MCF 10A (cell line): ENCODE data around the gene CCN5. TPM values are rescaled to one million over a fixed set of nuclear protein-coding genes. Genes with fewer than 3 reads are reported as not detected.

Experiments
- BruUV-seq: library from RNA; stranded (reverse); fragments of 400-500 nt; replicated peaks from 2 replicates; lab custom pipeline; 2021; lab: Mats Ljungman, UMichigan
- CTCF ChIA-PET: fragments of 300-600 bp; sonication (Branson Sonifier 250); formaldehyde crosslinking; extraction: SDS; loops from one replicate; lab custom pipeline; 2021; ENCODE audit warnings: antibody characterized with exemption, inconsistent platforms; lab: Yijun Ruan, JAX
- POLR2A ChIA-PET: fragments of 300-600, 350-650 bp; sonication (Branson Sonifier 250); formaldehyde crosslinking; extraction: SDS; loops from one replicate; lab custom pipeline; 2020; ENCODE audit warnings: antibody characterized with exemption, inconsistent platforms; lab: Yijun Ruan, JAX
- DNase-seq: peaks from one replicate; pipeline ENCODE4 v3.0.0-alpha.2; 2018; ENCODE audit not compliant: unreplicated experiment
- H3K27ac Mint-ChIP-seq: one replicate; pipeline ENCODE4 v1.8.0; 2022; ENCODE audit warnings: mild to moderate bottlenecking, low read depth, mixed read lengths; ENCODE audit not compliant: unreplicated experiment
- H3K27me3 Mint-ChIP-seq: one replicate; pipeline ENCODE4 v1.8.0; 2022; ENCODE audit warnings: mixed read lengths; ENCODE audit not compliant: insufficient read depth, unreplicated experiment
- H3K36me3 Mint-ChIP-seq: one replicate; pipeline ENCODE4 v1.8.0; 2022; ENCODE audit warnings: mild to moderate bottlenecking, moderate library complexity, mixed read lengths; ENCODE audit not compliant: insufficient read depth, unreplicated experiment
- H3K4me1 Mint-ChIP-seq: one replicate; pipeline ENCODE4 v1.8.0; 2022; ENCODE audit warnings: mixed read lengths; ENCODE audit not compliant: insufficient read depth, unreplicated experiment
- H3K4me3 Mint-ChIP-seq: one replicate; pipeline ENCODE4 v1.8.0; 2022; ENCODE audit warnings: mild to moderate bottlenecking, moderate library complexity, mixed read lengths; ENCODE audit not compliant: unreplicated experiment
- H3K9me3 Mint-ChIP-seq: one replicate; pipeline ENCODE4 v1.8.0; 2022; ENCODE audit warnings: mixed read lengths; ENCODE audit not compliant: unreplicated experiment
- intact Hi-C: fragments of 100-400 bp; cut with micrococcal nuclease; formaldehyde crosslinking; loops from 2 replicates; pipeline ENCODE4 v1.14.1; 2022
- total RNA-seq: library from RNA; stranded (reverse); gene quantifications from 2 replicates; pipeline ENCODE4 v1.2.3, GENCODE V29; 2022
- TF ChIP-seq, protein P1 (sequence below): fragments of 200-600 bp; IDR thresholded peaks from one replicate; pipeline ENCODE4 v1.8.0; 2022; ENCODE audit warnings: antibody characterized with exemption, mild to moderate bottlenecking; ENCODE audit not compliant: unreplicated experiment

Gene CCN5
- total RNA-seq, 1 experiment from 2014 or later = 1.4 TPM

DNA sequence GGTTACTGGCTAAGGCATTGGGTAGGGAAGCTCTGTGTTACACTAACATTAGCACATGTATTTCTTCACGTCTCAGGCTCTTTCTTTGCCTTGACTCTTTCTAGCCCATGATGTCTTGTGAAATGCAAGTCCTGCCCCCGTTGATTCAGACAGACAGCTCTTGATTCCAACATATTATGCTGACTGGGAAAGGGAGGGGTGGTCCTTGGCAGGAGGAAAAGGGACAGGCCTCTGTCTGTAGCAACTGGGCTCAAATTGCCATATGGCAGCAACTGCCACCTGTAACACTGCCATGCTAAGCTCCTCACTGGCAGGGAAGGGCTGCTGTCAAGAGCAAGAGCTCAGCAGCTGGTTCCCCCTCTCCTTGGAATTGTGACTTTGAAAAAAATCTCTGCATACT, 24.8 kb downstream of the CCN5 start:
- Mint-ChIP-seq H3K27ac (no peak overlapping the region), H3K4me3 (no peak overlapping the region), H3K27me3 (peaks cover 39% of the 10 kb centered on the region), H3K9me3 (peaks cover 7% of the 10 kb centered on the region), H3K36me3 (peaks cover 5% of the 10 kb centered on the region), H3K4me1 (peaks cover 18% of the 10 kb centered on the region)
- CTCF ChIA-PET = interaction anchor here (0.6 to 6.2 kb wide), 3 partner anchors 7 to 526 kb away, joined by 4 to 72 read pairs (median 23); partner anchors contain the start of gene KCNK15
- POLR2A ChIA-PET = interaction anchor here (0.6 to 0.7 kb wide), 3 partner anchors 16 to 233 kb away, joined by 3 to 4 read pairs (median 4); no protein-coding TSS in a partner anchor
- intact Hi-C loops = loop anchor here (10.0 kb wide), 1 partner anchor 215 kb away; the partner anchor contains the start of gene SERINC3
- TF ChIP-seq, protein P1, sequence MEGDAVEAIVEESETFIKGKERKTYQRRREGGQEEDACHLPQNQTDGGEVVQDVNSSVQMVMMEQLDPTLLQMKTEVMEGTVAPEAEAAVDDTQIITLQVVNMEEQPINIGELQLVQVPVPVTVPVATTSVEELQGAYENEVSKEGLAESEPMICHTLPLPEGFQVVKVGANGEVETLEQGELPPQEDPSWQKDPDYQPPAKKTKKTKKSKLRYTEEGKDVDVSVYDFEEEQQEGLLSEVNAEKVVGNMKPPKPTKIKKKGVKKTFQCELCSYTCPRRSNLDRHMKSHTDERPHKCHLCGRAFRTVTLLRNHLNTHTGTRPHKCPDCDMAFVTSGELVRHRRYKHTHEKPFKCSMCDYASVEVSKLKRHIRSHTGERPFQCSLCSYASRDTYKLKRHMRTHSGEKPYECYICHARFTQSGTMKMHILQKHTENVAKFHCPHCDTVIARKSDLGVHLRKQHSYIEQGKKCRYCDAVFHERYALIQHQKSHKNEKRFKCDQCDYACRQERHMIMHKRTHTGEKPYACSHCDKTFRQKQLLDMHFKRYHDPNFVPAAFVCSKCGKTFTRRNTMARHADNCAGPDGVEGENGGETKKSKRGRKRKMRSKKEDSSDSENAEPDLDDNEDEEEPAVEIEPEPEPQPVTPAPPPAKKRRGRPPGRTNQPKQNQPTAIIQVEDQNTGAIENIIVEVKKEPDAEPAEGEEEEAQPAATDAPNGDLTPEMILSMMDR = no peak
- no TSS peak for BruUV-seq
- no peak for DNase-seq

DNA sequence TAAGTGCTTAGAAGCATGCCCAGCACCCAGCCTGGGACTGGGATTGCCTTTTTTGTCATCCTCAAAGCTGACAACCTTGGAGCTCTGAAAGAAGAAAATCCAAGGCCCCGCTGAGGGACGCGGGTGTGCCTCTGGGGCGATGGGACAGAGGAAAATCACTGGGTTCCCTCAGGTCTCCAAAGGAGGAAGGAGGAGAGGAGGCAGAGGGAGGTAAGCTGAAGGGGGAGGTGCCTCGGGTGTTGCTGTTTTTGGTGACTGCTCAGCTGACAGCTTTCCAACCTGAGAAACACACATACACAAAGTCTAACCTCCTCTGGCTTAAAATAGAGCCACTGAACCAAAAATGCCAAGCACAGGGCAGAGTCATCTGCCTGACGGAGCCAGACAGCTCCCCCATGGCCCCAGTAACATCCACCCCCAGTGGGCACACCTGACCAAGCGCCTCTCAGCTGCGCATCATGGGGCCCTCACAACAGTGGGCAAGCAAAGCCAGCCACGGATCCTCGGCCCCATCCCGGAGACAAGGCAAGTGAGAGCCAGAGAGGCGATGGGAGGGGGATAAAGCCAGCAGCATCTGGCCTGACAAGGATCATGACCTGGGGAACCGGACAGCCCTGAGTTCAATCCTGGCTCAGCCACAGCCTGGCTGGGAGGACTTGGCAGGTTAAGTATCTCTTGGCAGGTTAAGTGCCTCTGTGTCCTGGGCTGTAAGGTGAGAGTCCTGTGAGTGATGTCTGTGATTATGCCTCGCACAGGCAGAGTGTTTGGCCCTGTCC, 27.3 kb downstream of the CCN5 start:
- DNase-seq = no peak
- H3K27ac Mint-ChIP-seq = no peak overlapping the region
- H3K36me3 Mint-ChIP-seq = no peaks in the 10 kb centered on the region
- ChIA-PET POLR2A (interaction anchor here (0.6 to 0.8 kb wide), 2 partner anchors 11 to 24 kb away, joined by 3 read pairs; no protein-coding TSS in a partner anchor), CTCF (interaction anchor here (0.6 to 6.2 kb wide), 6 partner anchors 8 to 58 kb away, joined by 3 to 72 read pairs (median 5); no protein-coding TSS in a partner anchor)
- no TSS peak for BruUV-seq
- no peak overlapping the region for H3K4me3 Mint-ChIP-seq
- intact Hi-C loops = no loop called here
- H3K4me1 Mint-ChIP-seq = peaks cover 21% of the 10 kb centered on the region
- TF ChIP-seq, protein P1 = no peak
- H3K27me3 Mint-ChIP-seq = peaks cover 47% of the 10 kb centered on the region
- H3K9me3 Mint-ChIP-seq = no peaks in the 10 kb centered on the region

DNA sequence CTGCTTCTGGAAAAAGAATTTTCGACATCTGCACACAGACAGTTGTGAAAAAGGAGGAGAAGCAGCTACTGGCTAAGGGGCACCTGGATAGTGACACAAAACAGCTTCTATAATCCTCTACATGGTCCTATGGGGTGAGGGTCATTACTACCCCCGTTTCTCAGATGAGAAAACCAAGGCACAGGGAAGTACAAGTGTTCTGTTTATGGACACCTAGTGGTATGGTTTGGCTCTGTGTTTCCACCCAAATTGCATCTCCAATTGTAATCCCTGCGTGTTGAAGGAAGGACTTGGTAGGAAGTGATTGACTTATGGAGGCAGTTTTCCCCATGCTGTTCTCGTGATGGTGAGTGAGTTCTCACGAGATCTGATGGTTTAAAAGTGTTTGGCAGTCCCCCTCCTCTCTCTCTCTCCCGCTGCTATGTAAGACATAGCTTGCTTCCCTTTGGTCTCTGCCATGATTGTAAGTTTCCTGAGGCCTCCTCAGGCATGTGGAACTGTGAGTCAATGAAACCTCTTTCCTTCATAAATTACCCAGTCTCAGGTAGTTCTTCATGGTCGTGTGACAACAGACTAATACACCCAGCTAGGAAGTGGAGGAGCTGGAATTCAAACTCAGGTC, 28.0 kb downstream of the CCN5 start:
- Mint-ChIP-seq H3K4me3 (no peak overlapping the region), H3K36me3 (no peaks in the 10 kb centered on the region), H3K4me1 (peaks cover 25% of the 10 kb centered on the region), H3K27ac (no peak overlapping the region), H3K9me3 (no peaks in the 10 kb centered on the region), H3K27me3 (peaks cover 47% of the 10 kb centered on the region)
- intact Hi-C loops = no loop called here
- no TSS peak for BruUV-seq
- ChIA-PET POLR2A (interaction anchor here (0.8 kb wide), 1 partner anchor 12 kb away, joined by 3 read pairs; no protein-coding TSS in a partner anchor), CTCF (interaction anchor here (0.6 to 1.9 kb wide), 6 partner anchors 9 to 59 kb away, joined by 3 to 10 read pairs (median 4); no protein-coding TSS in a partner anchor)
- no peak for DNase-seq
- TF ChIP-seq, protein P1 = no peak
